Measurements from ENCODE around the gene B3GNT3.

DNA sequence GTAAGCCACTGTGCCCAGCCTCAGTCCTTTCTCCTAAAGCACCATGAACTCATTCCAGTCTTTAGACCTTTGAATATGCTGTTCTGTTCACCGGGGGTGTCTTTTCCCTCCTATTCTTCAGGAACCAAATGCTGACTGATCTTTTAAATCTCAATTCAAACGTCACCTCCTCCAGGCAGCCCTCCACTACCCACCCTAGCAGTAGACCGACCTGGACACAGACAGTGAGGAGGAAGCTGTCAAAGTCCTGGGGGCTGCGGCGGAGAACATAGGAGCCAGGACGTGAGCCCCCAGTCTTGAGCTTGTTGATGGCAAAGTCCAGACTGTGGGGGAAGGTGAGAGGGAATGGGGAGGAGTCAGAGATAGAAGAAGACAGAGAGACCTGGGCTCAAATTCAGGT lies 45.1 kb downstream of the B3GNT3 start:
- TF ChIP-seq CTCF (IDR thresholded peaks at IDR 0.05; ENCODE audit: insufficient read depth, low read depth, low read length) (no peak), EZH2 (IDR thresholded peaks at IDR 0.05; ENCODE audit: insufficient read depth, low read length) (no peak)

Data from astrocyte (in vitro differentiated cells and primary cell).